Stimulated activated CD8-positive, alpha-beta memory T cell treated with anti-CD3 and anti-CD28 coated beads, Interleukin-12 subunit alpha, Interleukin-12 subunit beta, amount 100 ng/mL, for 24 hours (primary cell): ENCODE measurements around the gene B4GALT1.

ENCODE experiments used
- DNase-seq: peaks from one replicate; pipeline ENCODE4 v3.0.0-alpha.2; 2020; ENCODE audit errors: extremely low read depth

The B4GALT1 gene

DNA sequence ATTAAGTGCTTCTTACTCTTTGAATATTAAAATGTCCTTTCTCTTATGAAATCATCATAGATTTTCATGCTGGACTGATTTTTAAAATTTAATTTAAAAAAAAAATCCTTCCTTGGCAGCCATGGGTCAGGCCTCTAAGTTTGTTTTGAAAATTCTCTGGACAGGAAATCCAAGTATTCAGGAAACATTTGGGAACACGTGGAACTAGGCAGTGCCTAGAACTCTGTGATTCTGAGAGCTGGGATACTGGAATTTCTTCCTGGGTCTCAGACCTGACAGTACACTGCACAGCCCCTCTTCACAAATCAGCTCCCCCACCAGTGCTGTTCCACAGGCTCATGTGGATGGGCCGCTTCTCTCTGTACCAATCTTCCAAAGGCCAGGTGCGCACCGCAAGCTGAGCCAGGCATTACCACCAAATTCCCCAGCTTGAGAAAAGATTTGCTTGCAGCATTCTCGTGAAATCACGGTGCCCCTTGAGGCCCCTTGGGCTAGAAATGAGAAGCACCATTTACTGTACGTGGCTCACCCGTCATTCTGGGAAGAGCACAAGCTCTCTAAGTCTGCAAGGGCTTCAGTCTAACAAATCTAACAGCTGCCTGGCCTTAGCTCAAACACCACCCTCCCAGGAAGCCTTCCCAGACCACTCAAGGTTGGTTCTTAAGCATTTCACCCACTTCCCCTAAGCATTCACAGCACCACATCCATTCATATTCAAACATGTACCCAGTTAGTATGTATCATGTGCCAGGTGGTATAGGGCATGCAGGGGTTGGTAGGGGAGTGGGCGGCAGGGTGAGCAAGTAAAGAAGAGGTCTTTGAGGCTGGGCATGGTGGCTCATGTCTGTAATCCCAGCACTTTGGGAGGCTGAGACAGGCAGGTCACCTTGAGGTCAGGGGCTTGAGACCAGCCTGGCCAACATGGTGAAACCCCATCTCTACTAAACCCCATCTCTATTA, 26.5 kb downstream of the B4GALT1 start:
- DNase-seq = no peak

DNA sequence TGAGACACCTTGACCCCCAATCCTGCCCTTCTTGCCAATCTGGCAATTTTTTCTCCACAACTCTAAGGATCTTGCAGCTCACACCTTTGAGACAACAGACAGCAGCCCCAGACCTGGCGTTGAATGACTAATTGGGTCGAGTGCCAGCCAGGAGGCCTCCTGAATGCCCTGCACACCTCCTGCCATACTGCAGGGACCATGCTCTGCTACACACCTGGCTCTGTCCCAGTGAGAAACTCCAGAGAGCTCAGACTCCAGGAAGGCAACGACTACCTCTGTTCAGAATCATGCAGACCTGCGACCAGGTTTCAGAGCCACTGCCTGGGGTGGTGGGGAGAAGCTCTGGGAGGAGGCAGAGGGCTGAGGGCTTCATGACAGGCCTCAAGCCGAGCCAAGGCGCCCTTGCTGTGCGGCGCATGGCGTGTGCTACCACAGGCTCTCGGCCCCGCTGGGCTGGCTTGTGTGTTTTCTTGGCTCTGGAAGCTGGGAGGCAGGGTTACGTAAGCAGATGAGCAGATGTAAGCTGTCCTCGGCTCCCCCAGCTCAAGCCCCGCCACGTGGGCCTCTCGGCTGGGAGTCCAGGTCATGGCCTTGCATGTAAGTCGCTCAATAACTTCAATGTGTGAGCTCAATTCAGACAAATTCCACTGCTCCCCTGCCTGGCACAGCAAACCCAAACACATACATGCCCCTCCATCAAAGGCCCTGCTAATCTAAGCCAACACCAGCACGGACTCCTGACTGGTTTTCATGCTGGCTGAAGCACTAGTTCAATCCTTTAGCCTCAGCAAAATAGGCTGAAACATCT, 27.5 kb downstream of the B4GALT1 start:
- no peak for DNase-seq

GRCh38 chr9:33138768-33139167, 28.4 kb downstream of the B4GALT1 start:
- no peak for DNase-seq

DNA sequence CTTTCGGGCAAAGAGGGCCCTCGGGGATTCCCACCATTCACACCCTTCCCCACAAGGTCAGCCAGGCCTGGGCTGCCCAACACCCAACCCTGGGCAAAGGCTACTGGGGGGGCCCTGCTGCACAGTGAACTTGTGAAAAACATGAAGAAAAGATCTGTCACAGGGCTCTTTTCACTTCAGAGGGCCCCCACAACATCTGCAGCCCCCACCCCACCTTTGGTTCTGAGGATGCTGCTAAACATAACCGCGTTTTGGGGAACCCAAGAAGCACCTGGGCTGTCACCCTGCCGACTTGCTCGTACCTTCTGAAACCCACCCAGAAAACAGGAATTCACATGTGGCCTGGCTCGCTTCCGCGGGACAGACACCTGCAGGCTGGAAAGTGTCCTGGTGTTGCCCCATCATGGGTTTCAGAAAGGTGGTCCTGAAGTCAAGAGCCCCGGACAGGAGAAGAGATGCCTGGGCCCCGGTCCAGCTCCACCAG, 29.3 kb downstream of the B4GALT1 start:
- no peak for DNase-seq

DNA sequence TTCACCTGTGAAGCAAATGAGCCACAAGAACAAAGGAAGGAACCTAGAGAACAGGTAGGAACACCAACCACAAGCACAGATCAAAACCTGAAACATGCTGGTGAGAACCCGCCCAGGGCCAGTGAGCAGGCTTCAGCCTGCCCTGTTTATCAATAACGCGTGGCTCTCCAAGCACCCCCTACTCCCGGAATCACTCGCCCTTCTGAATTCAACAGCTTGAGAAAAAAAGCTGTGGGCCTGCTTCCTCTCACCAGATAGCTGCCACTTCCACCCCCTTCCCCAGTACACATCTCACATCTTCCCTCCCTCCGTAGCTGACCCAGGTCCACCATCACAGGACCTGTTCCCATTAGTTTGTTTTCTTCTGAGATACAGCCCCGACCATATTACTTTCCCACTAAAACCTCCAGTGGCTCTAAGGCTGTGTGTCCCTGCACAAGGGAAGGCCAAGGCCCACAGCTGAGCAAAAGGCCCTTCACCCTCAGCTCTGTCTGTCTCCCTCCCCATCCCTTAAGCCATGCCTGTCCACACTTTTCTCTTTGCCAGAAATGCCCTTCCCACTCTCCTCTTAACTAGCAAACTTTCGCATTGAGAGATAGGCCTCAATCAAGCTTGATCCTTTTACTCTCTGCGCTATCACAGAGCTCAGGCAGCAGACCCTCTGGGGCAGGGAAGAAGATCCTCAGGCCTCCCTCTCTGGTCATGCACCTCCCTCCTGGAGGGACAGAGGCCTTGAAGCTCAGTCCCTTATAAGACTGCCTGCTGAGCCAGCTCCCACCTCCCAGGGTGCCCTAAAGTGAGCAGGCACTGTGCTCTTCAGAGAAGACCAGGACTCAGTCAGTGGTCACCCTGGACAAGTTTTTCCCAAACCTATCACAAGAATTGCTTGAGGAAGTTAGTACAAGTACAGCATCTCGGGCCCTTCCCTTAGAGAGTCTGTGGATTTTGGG, 30.1 kb downstream of the B4GALT1 start:
- DNase-seq = no peak

- no peak for DNase-seq
Measured at GRCh38 chr9:33135470-33135958, 31.6 kb downstream of the B4GALT1 start.

- no peak for DNase-seq
Measured at GRCh38 chr9:33135031-33135461, 32.1 kb downstream of the B4GALT1 start.

- no peak for DNase-seq
Measured at GRCh38 chr9:33133186-33133585, 34.0 kb downstream of the B4GALT1 start.

- DNase-seq = no peak
Measured at GRCh38 chr9:33131790-33132772, 35.1 kb downstream of the B4GALT1 start.

DNA sequence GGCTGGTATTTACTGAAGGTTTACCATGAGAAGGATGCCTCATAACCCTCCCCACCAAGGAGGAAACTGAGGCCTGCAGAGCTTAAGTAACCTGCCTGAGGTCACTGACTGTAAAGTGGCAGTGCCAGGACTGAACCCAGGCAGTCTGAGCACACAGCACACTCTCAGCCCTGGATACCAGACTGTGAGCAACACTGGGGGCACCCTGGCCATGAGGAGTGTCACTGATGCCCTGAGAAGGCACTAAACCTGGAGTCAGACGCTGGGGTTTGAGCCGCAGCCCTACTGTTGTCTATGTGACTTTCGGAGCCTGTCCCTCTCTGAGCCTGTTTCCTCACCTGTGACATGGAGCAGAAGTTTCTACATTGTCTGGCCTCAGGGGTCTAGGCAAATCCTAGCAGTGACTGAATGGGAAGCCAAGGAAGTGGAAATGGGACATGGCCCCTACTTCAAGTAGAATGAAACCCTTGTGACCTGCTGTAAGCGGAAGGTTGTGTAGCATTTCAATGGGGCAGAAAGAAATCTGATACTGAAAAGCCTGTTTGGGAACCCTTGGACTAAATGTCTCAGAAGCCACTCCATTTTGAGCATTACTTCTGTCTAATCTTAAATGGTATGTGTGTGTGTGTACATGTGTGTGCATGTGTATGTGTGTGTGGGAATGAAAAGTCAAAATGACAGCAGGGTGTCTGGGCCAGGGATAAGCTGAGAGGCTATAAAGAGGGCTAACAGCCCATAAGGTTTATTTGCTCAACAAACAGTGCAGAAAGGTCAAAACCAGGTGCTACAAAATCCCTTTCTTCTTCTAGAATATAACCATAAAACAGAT, 36.0 kb downstream of the B4GALT1 start:
- no peak for DNase-seq

DNA sequence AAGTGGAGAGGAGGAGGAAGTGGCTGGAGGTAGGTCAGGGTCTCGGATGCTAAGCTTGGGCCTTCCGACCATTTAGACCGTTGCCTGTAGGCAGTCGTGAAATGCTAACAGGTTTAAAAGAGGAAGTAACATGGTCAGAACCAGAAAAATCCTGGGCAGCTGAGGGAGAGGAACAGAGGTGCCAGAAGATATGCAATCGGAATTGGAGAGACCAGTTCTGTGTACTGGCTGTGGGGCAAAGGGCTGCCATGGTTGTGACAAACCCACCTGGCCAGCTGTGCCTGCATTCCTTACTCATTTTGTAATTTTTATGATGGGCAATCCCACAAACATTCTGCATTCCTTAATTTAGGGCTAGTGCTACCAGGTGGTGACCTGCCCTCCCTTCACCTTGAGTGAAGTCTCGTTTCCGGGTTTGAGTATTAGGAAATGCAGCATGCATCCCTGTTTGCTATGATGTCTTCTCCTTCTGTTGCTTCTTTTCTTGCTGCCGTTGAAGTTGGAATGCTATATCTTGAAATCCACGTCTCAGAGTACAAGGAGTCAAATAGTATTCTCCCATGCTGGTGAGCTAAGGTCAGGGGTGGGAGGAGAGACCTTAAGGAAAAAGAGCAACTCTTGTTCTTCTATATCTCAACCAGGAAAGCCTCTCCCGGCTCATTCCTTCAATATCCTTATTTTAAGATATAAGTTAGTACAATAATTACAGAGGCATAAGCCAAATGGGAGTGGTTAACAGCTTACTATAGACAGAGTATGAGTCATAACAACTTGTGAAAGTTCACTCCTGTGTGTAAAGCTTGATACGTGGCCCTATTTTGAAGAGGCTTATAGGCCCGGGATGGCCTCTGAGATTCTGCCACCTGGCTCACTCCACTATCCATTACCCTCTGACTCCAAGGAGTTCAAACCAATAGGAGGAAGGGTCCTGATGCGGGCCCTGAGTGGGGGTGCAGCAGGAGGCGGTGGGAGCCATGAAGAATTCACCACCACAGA, 37.0 kb downstream of the B4GALT1 start:
- no peak for DNase-seq

DNA sequence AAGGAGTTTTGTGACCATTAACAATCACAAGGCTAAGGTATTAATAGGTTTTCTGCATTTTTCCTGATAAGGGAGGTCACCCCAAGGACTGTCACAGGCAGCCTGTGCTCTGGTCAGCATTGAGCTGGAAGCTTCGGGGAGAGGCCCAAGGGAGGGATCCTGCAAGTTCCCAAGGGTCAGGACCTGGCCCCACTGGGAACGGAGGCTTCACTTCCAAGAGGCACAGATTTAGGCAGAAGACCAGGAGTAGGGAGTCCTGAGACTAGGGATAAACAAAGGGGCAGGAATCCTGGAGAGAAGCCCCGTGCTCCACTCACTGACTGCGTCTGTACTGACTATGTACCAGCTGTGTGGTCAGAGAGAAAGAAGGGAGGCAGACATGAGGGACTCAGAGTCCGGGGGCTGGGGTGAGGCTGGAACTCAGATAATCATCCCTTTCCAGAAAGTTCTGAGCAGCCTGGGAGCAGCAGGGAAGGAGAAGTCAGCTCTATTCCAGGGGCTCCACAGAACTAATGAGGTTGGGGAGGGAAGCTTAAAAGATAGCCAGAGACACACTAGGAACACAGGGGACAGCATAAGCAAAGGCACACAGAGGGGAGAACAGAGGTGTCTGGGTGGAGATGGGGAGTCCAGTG, 37.8 kb downstream of the B4GALT1 start:
- DNase-seq = no peak

DNA sequence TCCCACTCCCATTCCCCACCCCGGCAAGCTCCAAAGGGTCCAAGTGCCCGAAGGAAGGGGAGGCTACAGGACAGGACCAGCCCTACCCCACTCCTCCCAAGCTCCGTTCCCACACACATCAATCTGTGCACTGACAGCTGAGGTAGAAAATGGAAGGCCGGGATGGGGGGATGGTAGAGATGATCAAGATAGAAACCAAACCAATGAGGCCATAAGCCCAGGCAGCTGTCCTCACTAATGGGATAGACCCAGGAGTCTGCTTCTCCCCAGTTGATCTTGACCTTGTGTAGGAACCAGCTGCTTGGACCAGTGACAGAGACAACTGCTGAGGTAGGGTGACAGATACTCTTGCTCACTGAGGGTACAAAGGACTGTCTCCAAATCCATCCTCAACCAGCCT, 38.6 kb downstream of the B4GALT1 start:
- no peak for DNase-seq

DNA sequence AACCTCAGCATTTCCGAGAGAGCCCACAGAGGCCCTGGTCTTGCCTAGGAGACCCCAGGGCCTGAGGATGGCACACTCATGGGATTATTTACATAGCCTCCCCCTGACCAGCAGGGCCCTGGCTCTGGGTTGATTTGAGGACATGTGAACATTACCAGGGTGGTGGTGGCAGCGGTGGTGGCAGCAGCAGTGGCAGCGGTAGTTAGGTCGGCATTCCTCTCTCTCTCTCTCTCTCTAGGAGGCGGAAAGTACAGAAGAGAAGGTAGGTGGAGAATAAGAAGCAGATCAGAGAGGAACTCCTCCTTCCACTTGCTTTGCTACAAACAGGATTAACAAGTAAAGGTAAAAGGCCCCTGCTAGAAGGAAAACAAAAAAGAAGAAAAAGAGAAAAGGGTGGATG, 39.3 kb downstream of the B4GALT1 start:
- no peak for DNase-seq

- DNase-seq = no peak
Measured at GRCh38 chr9:33125871-33126823, 41.0 kb downstream of the B4GALT1 start.

DNA sequence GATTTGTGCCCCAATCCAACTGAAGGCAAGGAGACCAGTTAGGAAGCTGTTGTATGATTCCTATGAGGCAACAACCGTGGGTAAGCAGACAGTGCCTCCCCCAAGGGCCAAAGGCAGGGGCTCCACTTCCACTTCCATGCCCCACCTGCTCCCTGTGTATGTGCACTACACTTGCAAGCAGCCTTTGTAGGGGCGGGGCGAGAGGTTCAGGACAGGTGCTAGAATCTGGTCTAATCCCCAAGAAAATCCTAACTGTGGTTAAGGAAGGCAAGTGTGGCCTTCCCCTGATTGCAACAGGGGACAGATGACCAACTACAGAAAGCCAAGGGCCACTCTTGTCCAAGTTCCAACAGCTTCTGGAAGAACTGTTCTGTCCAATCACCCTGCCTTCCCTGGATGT, 41.7 kb downstream of the B4GALT1 start:
- DNase-seq = no peak
